HepG2 (cell line): Measurements from ENCODE around the gene VENTX. TPM values are rescaled to one million over a fixed set of nuclear protein-coding genes. Genes with fewer than 3 reads are reported as not detected.
A peak's percentile ranks its signal among the peaks of the same experiment; 100 is the strongest.

Experiments
- ATAC-seq: fragments of 200-7000 bp; cut with Tn5 transposase; 3 replicates; pipeline ENCODE4 v1.9.1; 2020; ENCODE audit warnings: mild to moderate bottlenecking, moderate library complexity
- BruUV-seq: library from RNA; stranded (reverse); fragments of 400-500 nt; replicated peaks from 2 replicates; lab custom pipeline; 2021; lab: Mats Ljungman, UMichigan
- CTCF ChIA-PET: fragments of 300-600 bp; formaldehyde crosslinking; extraction: SDS; loops from one replicate; lab custom pipeline; 2021; ENCODE audit warnings: low total read pairs, inconsistent platforms, low intra/inter-chr PET ratio; lab: Yijun Ruan, JAX
- POLR2A ChIA-PET: fragments of 350-600 bp; sonication (Branson Sonifier 250); formaldehyde crosslinking; loops from one replicate; lab custom pipeline; 2020; ENCODE audit warnings: antibody characterized with exemption, inconsistent platforms; lab: Yijun Ruan, JAX
- DNase-seq: peaks from one replicate; pipeline ENCODE4 v3.0.0-alpha.2; 2015; ENCODE audit warnings: low spot score
- FAIRE-seq: peaks from 3 replicates; lab custom pipeline; 2011; peaks lifted over from hg19 to GRCh38; lab: Jason Lieb, UNC
- H2AFZ ChIP-seq: one replicate; pipeline ENCODE4 v1.6.1; 2011; ENCODE audit warnings: low read length, inconsistent platforms
- H3K27ac ChIP-seq: fragments of 300-600 bp; 3 replicates; pipeline ENCODE4 v1.8.0; 2011; ENCODE audit warnings: mixed run types, mild to moderate bottlenecking, mixed read lengths, low read length, inconsistent platforms; ENCODE audit not compliant: insufficient read depth; ENCODE audit errors: extremely low read length
- H3K27me3 ChIP-seq, 2 experiments: fragments of 200-600 bp in 1 of 2; 2 replicates in 1 of 2; 3 replicates in 1 of 2; pipeline versions ENCODE4 v1.6.0 to v1.8.0; 2011; ENCODE audit warnings: low read length in 2 of 2, mild to moderate bottlenecking in 2 of 2, moderate library complexity in 2 of 2, inconsistent platforms in 1 of 2; ENCODE audit not compliant: insufficient read depth in 2 of 2, control insufficient read depth in 1 of 2
- H3K36me3 ChIP-seq, 2 experiments: fragments of 200-600 bp in 1 of 2; replicated peaks in 1 of 2; 2 replicates in 1 of 2; 3 replicates in 1 of 2; pipeline versions ENCODE4 v1.5.1 to v1.8.0; 2011; ENCODE audit warnings: low read length in 2 of 2, inconsistent platforms in 1 of 2; ENCODE audit not compliant: insufficient read depth in 2 of 2, control insufficient read depth in 1 of 2
- H3K4me1 ChIP-seq: 2 replicates; pipeline ENCODE4 v1.5.1; 2012; ENCODE audit warnings: low read length, inconsistent platforms; ENCODE audit not compliant: insufficient read depth
- H3K4me2 ChIP-seq: 2 replicates; pipeline ENCODE4 v1.6.0; 2011; ENCODE audit warnings: low read depth, low read length, inconsistent platforms
- H3K4me3 ChIP-seq, 3 experiments: fragments of 200-600 bp in 1 of 3; sonication (generic), shearing (Covaris generic) in 1 of 3; replicated peaks in 1 of 3; 2 replicates each; pipeline ENCODE4 v1.5.1; 2011 to 2016; ENCODE audit warnings: low read length in 3 of 3, inconsistent platforms in 2 of 3, low read depth in 2 of 3, mild to moderate bottlenecking in 2 of 3, control low read depth in 1 of 3, mixed read lengths in 1 of 3; ENCODE audit not compliant: insufficient read depth in 1 of 3
- H3K79me2 ChIP-seq: one replicate; pipeline ENCODE4 v1.6.1; 2011; ENCODE audit warnings: low read length, inconsistent platforms; ENCODE audit not compliant: insufficient read depth
- H3K9ac ChIP-seq: 2 replicates; pipeline ENCODE4 v1.6.0; 2011; ENCODE audit warnings: mild to moderate bottlenecking, low read depth, low read length, inconsistent platforms; ENCODE audit not compliant: insufficient read depth
- H3K9me3 ChIP-seq: 2 replicates; pipeline ENCODE4 v1.5.1; 2012; ENCODE audit warnings: mild to moderate bottlenecking, low read length
- H4K20me1 ChIP-seq: 2 replicates; pipeline ENCODE4 v1.6.0; 2011; ENCODE audit warnings: inconsistent platforms, mild to moderate bottlenecking, low read length, moderate library complexity; ENCODE audit not compliant: insufficient read depth
- SP140L ChIP-seq: sonication (generic); formaldehyde crosslinking; IDR thresholded peaks from 2 replicates; pipeline ENCODE4 v1.4.0; 2020; ENCODE audit warnings: missing genetic modification reagents, borderline replicate concordance
- ZNF318 ChIP-seq: sonication (generic); formaldehyde crosslinking; IDR thresholded peaks from 2 replicates; pipeline ENCODE4 v1.4.0; 2020; ENCODE audit warnings: mild to moderate bottlenecking, missing genetic modification reagents
- ZSCAN21 ChIP-seq: sonication (generic); formaldehyde crosslinking; IDR thresholded peaks from 2 replicates; pipeline ENCODE4 v1.8.0; 2022; ENCODE audit warnings: mild to moderate bottlenecking, missing genetic modification reagents, moderate library complexity, borderline replicate concordance
- WGBS: methylation state at CpG from one replicate; pipeline ENCODE4 v1.1.6; 2017; ENCODE audit warnings: low lambda C conversion rate; 5-methylcytosine and 5-hydroxymethylcytosine counted together
- in situ Hi-C: cut with HindIII; loops from 2 replicates; pipeline ENCODE4 v1.10.0; 2017; ENCODE audit warnings: low pct_unique_long_range_greater_than_20kb; ENCODE audit not compliant: extremely low pct_ligation_motif_present
- intact Hi-C: fragments of 100-400 bp; cut with micrococcal nuclease; formaldehyde crosslinking; loops from one replicate; pipeline ENCODE4 v1.10.0; 2022; ENCODE audit not compliant: unreplicated experiment
- polyA plus RNA-seq, 8 experiments: library from polyadenylated mRNA; depleted of rRNA in 3 of 8; stranded (reverse) in 7 of 8; unstranded in 1 of 8; fragments of >200 nt; fragmentation: Illumina TruSeq in 4 of 8; extraction: Trizol in 4 of 8; gene quantifications; 2 replicates each; pipeline versions ENCODE4 v1.2.1 to v1.2.3, GENCODE V29; 2011 to 2016; ENCODE audit warnings: low read depth in 4 of 8, missing spikeins in 1 of 8, mixed read lengths in 1 of 8; ENCODE audit not compliant: insufficient read depth in 1 of 8
- total RNA-seq, 5 experiments: library from RNA; depleted of rRNA; stranded (reverse); fragments of >200 nt; fragmentation: Illumina TruSeq; extraction: Trizol; gene quantifications; 2 replicates each; pipeline ENCODE4 v1.2.3, GENCODE V29; 2016; ENCODE audit warnings: low read depth in 1 of 5
- TF ChIP-seq, protein P1 (sequence below): sonication (generic); formaldehyde crosslinking; IDR thresholded peaks from 2 replicates; pipeline ENCODE4 v1.8.0; 2022; ENCODE audit warnings: mild to moderate bottlenecking, missing genetic modification reagents

The VENTX gene
- total and polyA plus RNA-seq, 2 of the 13 experiments (the other 11 are each of a cell fraction or from before 2014, with no cell fraction given) = not detected

DNA sequence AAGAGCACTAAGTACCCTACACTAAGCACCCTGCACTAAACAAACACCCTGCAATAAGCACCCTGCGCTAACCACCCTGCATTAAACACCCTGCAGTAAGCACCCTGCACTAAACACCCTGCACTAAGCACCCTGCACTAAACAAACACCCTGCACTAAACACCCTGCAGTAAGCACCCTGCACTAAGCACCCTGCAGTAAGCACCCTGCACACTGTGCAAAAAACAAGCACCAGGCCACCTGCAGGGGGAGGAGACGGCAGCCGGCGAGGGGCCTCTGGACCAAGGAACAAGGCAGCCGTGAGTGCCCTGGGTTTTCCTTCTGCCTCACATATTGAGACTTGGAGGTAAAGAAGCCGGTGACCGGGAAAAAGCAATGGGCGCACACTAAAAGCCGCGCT lies 47.4 kb upstream of the VENTX start:
- no peak overlapping the region for H3K4me3 ChIP-seq
- H3K9ac ChIP-seq = no peak overlapping the region
- H4K20me1 ChIP-seq = no peaks in the 10 kb centered on the region
- TF ChIP-seq SP140L (CRISPR knock-in tag) (no peak), ZSCAN21 (CRISPR knock-in tag) (peak; percentile 99), ZNF318 (CRISPR knock-in tag) (no peak)
- TF ChIP-seq, protein P1, sequence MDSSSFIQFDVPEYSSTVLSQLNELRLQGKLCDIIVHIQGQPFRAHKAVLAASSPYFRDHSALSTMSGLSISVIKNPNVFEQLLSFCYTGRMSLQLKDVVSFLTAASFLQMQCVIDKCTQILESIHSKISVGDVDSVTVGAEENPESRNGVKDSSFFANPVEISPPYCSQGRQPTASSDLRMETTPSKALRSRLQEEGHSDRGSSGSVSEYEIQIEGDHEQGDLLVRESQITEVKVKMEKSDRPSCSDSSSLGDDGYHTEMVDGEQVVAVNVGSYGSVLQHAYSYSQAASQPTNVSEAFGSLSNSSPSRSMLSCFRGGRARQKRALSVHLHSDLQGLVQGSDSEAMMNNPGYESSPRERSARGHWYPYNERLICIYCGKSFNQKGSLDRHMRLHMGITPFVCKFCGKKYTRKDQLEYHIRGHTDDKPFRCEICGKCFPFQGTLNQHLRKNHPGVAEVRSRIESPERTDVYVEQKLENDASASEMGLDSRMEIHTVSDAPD (CRISPR knock-in tag) = no peak
- no TSS peak for BruUV-seq
- no peaks in the 10 kb centered on the region for H3K36me3 ChIP-seq
- in situ Hi-C loops = no loop called here
- no peak overlapping the region for H3K27ac ChIP-seq
- no peak overlapping the region for H3K4me2 ChIP-seq
- peaks cover 10% of the 10 kb centered on the region; the same call in 1 of the 2 replicates for H3K4me1 ChIP-seq
- POLR2A ChIA-PET = no interaction called here
- peaks cover 11 to 52% of the 10 kb centered on the region in 2 experiments; a peak in 4 of 5 replicates for H3K27me3 ChIP-seq
- CTCF ChIA-PET = no interaction called here
- no peaks in the 10 kb centered on the region for H3K9me3 ChIP-seq
- 41% methylated on average over 10 of the region's 10 CpGs for WGBS
- H3K79me2 ChIP-seq = no peaks in the 10 kb centered on the region
- intact Hi-C loops = no loop called here
- no peak for DNase-seq
- H2AFZ ChIP-seq = no peak overlapping the region
- no peak for ATAC-seq
- FAIRE-seq = no peak
